A673 (cell line): ENCODE results near the gene PPY. TPM values are rescaled to one million over a fixed set of nuclear protein-coding genes. Genes with fewer than 3 reads are reported as not detected.

Experiments used
- BruUV-seq: library from RNA; stranded (reverse); fragments of 400-500 nt; replicated peaks from 2 replicates; lab custom pipeline; 2021; lab: Mats Ljungman, UMichigan
- CTCF ChIA-PET: fragments of 300-600 bp; sonication (Branson Sonifier 250); formaldehyde crosslinking; loops from one replicate; lab custom pipeline; 2022; ENCODE audit warnings: antibody characterized with exemption; lab: Charles Lee
- POLR2A ChIA-PET: fragments of 300-600 bp; sonication (Branson Sonifier 250); formaldehyde crosslinking; loops from one replicate; lab custom pipeline; 2022; ENCODE audit warnings: antibody characterized with exemption; ENCODE audit not compliant: low non-redundant PET; lab: Charles Lee
- DNase-seq: peaks from one replicate; pipeline ENCODE4 v3.0.0-alpha.2; 2015; ENCODE audit warnings: low spot score
- H3K27ac ChIP-seq: fragments of 200-600 bp; sonication (generic); 2 replicates; pipeline ENCODE4 v1.5.1; 2016; ENCODE audit warnings: mixed run types, low read depth, mild to moderate bottlenecking, mixed read lengths, antibody characterized with exemption, low read length; ENCODE audit not compliant: poor library complexity, severe bottlenecking
- H3K27me3 ChIP-seq: fragments of 200-600 bp; sonication (generic); replicated peaks from 2 replicates; pipeline ENCODE4 v1.6.1; 2017; ENCODE audit warnings: mixed run types, low read depth, mild to moderate bottlenecking, mixed read lengths, antibody characterized with exemption, low read length; ENCODE audit not compliant: insufficient read depth, poor library complexity
- H3K36me3 ChIP-seq: fragments of 200-600 bp; sonication (generic); 2 replicates; pipeline ENCODE4 v1.6.1; 2016; ENCODE audit warnings: mixed run types, mild to moderate bottlenecking, mixed read lengths, antibody characterized with exemption, low read length; ENCODE audit not compliant: insufficient read depth, poor library complexity, severe bottlenecking
- H3K4me1 ChIP-seq: fragments of 200-600 bp; sonication (generic); 2 replicates; pipeline ENCODE4 v1.6.1; 2017; ENCODE audit warnings: mixed run types, mild to moderate bottlenecking, mixed read lengths, antibody characterized with exemption, low read length; ENCODE audit not compliant: insufficient read depth, poor library complexity, severe bottlenecking
- H3K4me3 ChIP-seq: fragments of 200-600 bp; sonication (generic); 2 replicates; pipeline ENCODE4 v1.5.1; 2016; ENCODE audit warnings: low read depth, mixed run types, mild to moderate bottlenecking, mixed read lengths, low read length; ENCODE audit not compliant: poor library complexity, severe bottlenecking
- H3K9me3 ChIP-seq: fragments of 200-600 bp; sonication (generic); 2 replicates; pipeline ENCODE4 v1.6.1; 2016; ENCODE audit warnings: mixed run types, low read depth, mild to moderate bottlenecking, mixed read lengths, antibody characterized with exemption, low read length; ENCODE audit not compliant: poor library complexity, severe bottlenecking
- CTCF ChIP-seq: fragments of 300-800, 200-600 bp; sonication (generic); conservative IDR thresholded peaks from 2 replicates; pipeline ENCODE4 v1.5.1; 2017; ENCODE audit warnings: low read depth, mild to moderate bottlenecking, antibody characterized with exemption, low read length, moderate library complexity, mixed read lengths
- EZH2 ChIP-seq: fragments of 200-600 bp; sonication (generic); IDR thresholded peaks from 2 replicates; pipeline ENCODE4 v1.6.1; 2017; ENCODE audit warnings: borderline replicate concordance, low read depth, mild to moderate bottlenecking, mixed read lengths, antibody characterized with exemption, low read length; ENCODE audit not compliant: poor library complexity, severe bottlenecking
- intact Hi-C: fragments of 100-400 bp; cut with micrococcal nuclease; formaldehyde crosslinking; loops from one replicate; pipeline ENCODE4 v1.10.0; 2022; ENCODE audit not compliant: unreplicated experiment
- total RNA-seq: library from RNA; stranded (reverse); gene quantifications from 2 replicates; pipeline ENCODE4 v1.2.3, GENCODE V29; 2021

The PPY gene
- total RNA-seq, 1 experiment from 2014 or later: not detected

- no peak for DNase-seq
- TF ChIP-seq EZH2 (no peak), CTCF (no peak)
- Histone ChIP-seq H3K27ac (no peak overlapping the region), H3K4me1 (no peaks in the 10 kb centered on the region), H3K9me3 (no peaks in the 10 kb centered on the region), H3K4me3 (no peak overlapping the region), H3K27me3 (no peaks in the 10 kb centered on the region), H3K36me3 (no peaks in the 10 kb centered on the region)
- POLR2A ChIA-PET: no interaction called here
- BruUV-seq: no TSS peak
- intact Hi-C loops: no loop called here
- CTCF ChIA-PET: no interaction called here
Measured at GRCh38 chr17:43936434-43936833, 5.8 kb downstream of the PPY start.

- DNase-seq: no peak
- no peak for TF ChIP-seq EZH2
- no peak for TF ChIP-seq CTCF
- no peak overlapping the region for H3K27ac ChIP-seq
- no peaks in the 10 kb centered on the region for H3K27me3 ChIP-seq
- no peaks in the 10 kb centered on the region for H3K36me3 ChIP-seq
- CTCF ChIA-PET: interaction anchor here (0.6 kb wide), 1 partner anchor 159 kb away, joined by 3 read pairs; no protein-coding TSS in a partner anchor
- H3K9me3 ChIP-seq: no peaks in the 10 kb centered on the region
- intact Hi-C loops: no loop called here
- no TSS peak for BruUV-seq
- H3K4me3 ChIP-seq: no peak overlapping the region
- POLR2A ChIA-PET: no interaction called here
- no peaks in the 10 kb centered on the region for H3K4me1 ChIP-seq
Measured at GRCh38 chr17:43935926-43936261, 6.4 kb downstream of the PPY start.

GRCh38 chr17:43935204-43935925 is 6.9 kb downstream of the PPY start:
- H3K9me3 ChIP-seq: no peaks in the 10 kb centered on the region
- no peak for TF ChIP-seq CTCF
- TF ChIP-seq EZH2: no peak
- ChIA-PET CTCF (interaction anchor here (0.6 kb wide), 1 partner anchor 160 kb away, joined by 3 read pairs; no protein-coding TSS in a partner anchor), POLR2A (no interaction called here)
- no peaks in the 10 kb centered on the region for H3K4me1 ChIP-seq
- intact Hi-C loops: no loop called here
- no peaks in the 10 kb centered on the region for H3K36me3 ChIP-seq
- BruUV-seq: no TSS peak
- no peak overlapping the region for H3K4me3 ChIP-seq
- H3K27ac ChIP-seq: no peak overlapping the region
- H3K27me3 ChIP-seq: no peaks in the 10 kb centered on the region
- no peak for DNase-seq
